Fibroblast of skin of left biceps (primary cell): ENCODE data around the gene TSPAN5.

ENCODE experiments used
- DNase-seq, 2 experiments: peaks; one replicate each; pipeline ENCODE4 v3.0.0-alpha.2; 2013; ENCODE audit warnings: low read depth in 2 of 2

The TSPAN5 gene

DNA sequence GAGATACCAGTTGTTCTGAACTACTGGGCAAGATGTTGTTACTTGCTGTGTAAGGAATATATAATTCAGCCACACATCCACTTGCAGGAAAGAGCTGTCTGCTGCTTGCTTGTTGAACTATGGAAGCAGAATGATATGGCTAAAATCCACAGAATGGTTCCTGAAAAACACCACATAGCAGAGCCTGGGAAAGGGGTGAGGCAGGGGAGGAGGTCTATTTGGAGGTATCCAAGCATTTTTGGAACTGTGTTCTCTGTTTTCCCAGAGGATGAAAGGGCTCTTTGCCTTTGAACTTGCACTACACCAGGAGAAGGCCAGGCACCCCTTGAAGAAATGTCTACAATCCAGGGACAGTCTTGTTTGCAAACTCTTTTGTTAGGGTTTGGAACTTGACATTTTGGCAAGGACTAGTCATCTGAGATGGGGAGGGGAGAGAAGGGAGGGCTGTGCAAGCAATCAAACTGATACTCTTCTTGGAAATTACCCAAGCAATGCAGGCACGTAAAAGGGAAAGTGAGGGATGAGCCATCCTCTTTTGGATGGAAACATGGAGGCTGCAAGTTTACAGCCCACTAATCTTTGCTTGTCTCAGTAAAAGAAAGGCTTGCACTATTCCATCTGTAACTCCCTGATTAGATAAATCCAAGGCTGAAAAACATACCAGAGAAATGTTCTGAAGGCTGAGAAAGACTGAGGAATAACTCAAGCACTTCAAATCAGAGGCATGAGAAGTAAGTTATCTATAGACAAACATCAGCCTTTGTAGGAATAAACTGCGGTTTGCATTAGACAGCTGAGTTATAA, 141.0 kb downstream of the TSPAN5 start:
- DNase-seq = no peak

DNA sequence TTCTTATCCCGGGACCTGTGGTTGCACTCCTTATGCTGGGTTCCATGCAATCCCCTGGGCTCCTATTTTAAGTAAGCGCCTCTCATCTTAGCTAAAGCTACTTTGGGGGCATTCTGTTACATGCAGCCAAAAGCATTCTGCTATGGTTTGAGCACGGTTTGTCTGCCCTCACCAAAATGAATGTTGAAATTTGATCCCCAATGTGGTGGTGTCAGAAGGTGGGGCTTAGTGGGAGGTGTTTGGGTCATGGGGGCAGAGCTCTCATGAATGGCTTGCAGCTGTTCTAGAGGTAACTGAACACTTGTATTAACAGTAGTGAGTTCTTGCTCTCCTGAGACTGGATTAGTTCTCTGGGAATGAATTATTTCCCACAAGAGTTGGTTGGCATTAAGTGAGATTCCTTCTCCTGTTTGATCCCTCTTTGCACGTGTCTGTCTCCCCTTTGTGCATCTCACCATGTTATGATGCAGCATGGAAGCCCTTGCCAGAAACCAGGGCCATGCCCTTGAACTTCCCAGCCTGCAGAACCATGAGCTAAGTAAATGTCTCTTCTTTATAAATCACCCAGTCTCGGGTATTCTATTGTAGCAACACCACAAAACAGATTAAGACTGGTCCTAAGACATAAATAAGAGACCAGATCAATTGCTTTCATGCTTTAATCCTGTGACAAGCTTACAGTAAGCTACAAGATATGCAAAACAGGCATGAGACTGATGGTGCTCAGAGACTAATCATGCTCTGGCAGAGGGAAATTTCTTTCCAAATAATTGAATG, 141.8 kb downstream of the TSPAN5 start:
- DNase-seq = no peak

DNA sequence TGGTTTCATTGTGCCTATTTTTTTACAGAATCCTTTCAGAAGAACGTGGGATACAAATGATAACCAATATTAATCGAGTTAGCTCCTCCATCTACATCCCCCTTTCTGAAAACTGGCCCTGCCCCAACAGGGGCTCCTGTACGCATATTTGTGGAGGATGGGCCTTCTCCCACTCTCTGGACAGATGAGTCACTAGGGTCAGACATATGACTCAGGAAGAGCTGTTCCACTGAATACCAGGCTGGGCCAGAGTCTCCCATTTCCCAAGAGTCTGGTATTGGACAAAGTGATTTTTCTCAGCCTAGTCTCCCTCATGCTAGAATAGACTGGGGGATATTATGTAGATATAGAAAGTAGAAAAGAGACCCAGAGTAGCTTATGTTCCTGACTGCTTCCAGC, 142.4 kb downstream of the TSPAN5 start:
- DNase-seq = no peak

DNA sequence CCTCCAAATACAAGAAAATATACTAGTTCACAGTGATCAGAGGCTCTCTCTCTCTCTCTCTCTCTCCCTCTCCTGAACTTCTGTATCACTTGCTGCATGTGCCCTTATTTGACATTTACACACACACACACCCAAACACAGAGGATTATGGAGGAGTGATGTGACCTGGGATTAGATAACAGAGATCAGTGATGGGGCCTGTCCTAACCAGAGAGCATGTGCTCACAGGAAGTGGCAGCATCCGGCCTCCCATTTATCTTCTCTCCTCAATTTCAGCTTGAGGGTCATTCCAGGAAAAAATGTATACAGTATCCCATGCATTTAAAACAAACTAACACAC, 143.0 kb downstream of the TSPAN5 start:
- DNase-seq = no peak

DNA sequence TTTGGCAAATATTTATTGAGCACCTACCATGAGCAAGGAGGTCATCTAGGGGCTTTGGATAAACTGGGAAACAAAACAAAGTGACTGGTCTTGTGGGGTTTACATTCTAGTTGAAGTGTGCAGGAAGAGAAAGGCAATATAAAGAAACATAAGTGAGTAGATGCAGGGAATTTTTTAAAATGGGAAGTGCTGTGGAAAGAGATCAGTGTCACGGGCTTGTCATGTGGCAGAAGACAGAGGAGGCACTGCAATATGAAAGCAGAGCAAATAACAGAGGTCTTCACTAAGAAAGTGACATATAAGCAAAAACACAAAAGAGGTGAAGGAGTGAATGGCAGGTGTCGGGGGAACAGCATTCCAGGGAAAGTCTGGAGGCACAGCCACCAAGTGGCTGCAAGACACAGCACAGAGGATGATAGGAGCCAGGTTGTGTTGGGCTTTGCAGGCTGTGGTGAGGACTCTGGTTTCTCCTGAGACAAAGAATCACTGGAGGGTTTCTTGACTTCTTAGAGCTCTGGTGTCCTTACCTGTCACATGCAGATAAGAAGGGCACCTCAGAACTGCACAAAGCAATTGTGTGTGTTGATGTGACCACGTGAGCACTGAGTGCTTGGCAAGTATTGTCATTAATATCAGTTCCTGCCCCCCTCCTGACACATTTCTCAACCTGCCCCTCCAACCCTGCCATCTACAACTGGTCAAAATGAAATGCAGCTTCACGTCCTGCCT, 143.5 kb downstream of the TSPAN5 start:
- no peak for DNase-seq

DNA sequence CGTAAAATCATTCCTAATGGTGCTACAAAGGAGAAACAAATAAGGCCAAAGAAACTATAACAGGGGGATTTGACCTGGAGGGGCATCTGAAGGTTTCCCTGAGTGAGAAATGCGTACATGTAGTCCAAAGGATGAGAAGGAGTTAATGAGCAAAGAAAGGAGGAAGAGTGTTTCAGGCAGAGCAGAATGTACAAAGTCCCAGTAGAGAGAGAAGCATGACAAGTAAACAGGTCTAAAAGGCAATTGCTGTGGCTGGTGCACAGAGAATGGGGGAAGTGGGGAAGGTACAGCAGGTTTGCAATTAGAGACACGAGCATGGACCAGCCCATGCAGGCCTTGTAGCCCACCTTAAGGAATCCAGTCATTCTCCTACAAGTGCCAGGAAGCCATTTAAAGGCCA, 145.5 kb downstream of the TSPAN5 start:
- DNase-seq = no peak

DNA sequence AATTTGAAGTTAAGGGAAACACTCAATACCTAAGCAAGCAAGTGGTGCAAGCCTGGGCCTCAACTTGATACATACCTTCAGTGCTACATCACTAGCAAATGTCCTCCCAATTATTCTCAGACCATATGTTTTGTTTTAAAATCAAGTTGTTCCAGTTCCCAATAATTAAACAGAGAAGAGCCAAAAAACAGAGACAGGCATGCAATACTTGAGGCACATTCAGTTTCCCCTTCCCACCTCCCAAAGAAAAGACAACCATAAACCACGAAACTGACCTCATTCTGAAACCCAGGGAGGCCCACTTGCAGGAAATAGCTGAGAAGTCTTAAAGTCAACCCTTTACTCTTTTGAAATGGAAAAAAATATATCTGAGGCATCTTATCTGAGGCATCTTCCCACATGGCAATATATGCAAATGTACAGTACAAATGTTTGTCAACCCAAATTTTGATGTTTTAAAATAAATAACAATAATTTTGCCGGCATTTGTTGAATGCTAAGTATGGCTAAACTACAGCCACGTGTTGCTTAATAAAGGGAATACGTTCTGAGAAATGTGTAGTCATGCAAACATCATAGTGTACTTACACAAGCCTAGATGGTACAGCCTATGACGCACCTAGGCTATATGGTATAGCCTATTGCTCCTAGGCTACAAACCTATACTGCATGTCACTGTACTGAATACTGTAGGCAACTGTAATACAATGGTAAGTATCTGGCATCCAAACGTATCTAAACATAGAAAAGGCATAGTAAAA, 147.5 kb downstream of the TSPAN5 start:
- peak; percentile 96 to 97 for DNase-seq

DNA sequence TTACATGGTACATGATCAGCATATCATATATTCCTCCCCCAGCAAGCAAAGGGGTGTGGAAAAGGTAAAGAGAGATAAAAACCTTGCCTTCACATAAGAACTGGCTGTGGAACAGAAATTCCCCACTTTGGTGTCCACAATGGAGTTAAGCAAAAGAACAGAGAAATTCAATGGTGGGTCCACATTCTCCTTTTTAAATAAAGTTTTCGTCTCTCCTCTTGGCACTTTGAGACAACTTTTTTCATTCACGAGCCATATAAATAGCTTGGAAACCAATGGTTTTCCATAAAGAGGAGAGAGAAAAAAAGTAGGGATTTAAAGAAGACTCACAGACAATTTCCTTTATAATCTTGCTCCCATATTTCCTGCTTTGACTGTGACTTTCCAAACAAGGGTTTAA, 148.1 kb downstream of the TSPAN5 start:
- no peak for DNase-seq

DNA sequence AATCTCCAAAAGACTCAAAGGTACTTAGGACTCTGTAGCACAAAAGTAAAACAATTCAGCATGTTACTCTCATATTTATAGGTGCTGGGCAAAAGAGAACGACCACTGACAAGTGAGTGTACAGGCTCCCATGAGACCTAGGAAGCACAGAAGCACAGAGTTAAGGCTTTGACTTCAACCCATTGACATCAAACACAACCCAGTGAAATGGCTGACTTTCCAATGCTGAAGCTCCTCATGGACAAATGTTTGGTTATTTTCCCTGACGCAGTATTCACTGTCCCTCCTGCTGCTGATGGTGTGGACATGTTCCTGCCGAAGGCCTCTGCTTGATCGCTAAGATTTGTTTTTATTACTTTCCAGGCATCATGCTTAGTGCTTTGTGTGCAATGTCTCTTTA, 148.7 kb downstream of the TSPAN5 start:
- DNase-seq = no peak

DNA sequence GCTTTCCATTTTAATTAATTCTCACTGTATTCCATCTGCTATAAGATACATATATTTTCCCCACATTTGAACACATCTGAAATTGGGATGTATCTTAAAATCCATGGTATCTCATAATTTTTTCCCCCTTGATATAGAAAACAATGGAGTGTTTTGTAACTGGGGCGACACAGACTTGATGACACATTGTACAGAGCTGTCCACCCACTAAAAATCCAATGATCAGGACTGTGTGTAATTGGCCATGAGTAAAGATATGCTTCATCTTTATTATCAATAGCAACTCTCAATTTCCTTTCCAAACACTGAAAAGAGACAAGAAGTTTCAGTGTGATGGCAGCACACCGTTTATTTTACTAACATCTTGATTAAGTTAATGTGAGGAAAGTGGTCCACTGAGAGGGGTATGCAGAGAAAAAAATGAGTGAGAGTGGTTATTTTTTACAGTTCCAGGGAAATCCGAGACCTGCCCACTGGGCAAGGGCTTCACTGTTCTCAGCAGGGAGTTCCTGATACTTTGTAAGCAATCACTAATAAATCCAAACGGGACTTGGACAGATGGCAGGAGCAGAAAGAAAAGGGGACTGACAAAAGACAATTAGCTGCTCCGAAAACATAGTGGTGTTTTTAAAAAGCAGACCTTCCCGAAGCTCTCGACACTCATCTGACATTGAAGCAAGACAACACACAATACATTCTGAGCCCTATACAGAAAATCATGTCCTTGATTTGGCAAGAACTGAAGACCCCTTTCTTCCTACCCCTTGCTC, 149.4 kb downstream of the TSPAN5 start:
- DNase-seq = no peak

DNA sequence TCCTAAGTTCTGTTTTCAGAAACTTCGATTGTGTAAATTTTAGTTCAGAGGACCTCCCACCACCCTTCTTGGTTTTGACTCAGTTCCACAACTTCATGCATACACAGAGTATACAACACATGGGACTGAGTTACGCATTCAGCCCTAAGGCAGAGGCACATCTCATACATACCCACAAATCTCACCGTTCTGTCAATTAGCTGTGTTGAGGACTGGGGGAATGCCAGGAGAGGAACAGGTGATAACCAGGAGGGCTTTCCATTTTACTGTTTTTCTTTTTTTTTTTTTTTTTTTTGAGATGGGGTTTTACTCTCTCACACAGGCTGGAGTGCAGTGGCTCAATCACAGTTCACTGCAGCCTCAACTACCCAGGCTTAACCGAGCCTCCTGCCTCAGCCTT, 150.2 kb downstream of the TSPAN5 start:
- no peak for DNase-seq

DNA sequence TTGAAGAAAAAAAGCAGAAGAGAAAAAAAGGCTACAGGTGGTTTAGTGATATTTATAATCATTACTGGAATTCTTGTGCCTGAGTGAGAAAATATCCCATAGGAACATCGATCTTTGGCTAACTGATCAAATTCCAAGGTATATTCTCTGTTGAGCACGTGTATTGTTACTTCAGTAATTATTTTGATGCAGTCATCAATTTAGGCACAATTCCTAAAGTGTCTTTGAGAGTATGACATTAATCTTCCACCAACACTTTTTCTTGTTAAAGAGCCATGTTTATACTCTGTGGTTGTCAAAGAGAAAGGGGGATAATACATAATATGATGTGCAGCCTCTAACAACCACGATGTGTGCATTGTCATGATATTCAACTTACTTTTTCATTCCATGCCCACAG, 151.1 kb downstream of the TSPAN5 start:
- no peak for DNase-seq

DNA sequence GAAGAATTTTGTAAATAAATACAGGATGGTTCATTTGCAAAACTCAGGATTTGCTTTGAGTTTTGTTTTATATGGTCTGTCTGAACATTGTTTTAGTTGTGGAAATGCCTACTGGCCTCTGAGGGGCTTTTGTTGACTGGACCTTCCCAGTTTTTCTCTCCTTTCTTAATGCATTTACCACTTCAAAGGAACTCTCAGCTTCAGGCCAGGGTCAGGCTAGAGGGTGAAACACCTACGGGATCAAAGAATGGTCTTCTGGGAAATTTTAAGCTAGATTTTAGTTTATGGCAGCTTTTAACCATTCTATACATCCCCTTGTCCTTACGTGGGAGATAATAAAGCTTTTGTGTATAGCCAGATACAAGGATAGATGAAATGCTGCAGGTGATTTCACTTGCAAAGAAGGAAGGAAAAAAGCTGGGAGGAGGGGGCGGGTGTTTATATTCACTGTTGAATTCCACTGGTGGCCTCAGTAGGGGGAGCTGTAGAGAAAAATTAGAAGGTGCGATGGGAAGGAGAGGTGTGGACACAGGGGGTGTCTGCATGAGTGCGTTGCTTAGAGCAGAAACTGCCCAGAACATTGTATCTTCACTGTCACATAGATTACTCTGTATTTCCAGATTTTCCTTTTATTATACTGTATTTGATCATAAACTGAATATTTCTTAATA, 151.8 kb downstream of the TSPAN5 start:
- DNase-seq = no peak

DNA sequence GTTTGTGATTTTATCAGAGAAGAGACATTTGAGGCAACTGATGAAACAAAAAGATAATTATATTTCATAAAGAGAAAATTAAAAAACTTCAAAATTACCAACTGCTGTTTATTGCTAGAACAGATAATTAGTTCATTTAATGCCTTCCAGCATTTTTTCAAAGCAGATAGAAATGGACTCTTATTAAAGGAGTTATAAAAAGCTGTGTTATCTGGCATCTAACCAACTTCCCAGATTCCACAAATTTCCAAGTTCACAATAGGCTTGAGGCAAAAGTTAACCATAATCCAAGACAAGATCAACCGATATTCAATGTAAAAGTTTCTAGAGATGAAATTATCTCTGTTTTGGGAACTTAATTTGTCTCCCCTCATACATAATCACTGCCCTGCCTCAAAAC, 152.4 kb downstream of the TSPAN5 start:
- no peak for DNase-seq

DNA sequence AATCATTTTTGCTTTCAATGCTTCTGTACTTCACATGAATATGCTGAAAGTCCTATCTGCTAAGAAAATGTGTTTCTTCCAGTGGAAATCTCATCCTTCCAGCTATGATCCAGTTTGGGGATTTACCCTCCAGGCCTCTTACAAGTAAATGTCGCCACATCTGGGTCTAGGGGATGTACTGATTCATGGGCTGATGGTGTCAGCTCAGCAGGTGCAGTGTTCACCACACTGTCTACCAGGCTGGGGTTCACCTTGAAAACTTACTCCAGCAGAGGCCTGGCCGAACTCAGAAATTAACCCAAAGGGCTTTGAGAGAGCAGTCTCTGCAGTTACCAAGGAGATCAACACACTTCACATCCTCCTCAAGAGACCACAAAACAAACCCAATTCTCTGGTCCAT, 154.3 kb downstream of the TSPAN5 start:
- no peak for DNase-seq

DNA sequence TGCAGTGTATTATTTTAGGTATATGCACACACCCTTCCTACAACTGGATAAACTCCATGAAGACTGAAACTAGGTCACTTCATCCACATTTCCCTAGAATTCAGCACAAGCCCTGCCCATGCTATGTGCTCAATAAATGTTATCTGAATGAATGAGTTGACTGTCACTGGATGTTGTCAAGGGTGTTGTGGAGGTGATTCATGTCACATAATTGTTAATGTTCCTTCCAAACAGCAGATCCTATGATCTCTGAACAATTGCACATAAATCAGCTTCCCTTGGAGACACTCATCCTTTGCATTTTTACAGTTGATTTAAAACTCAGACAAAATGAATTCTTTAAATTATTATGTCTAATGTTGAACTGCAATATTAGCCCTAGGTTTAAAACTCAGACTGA, 154.7 kb downstream of the TSPAN5 start:
- DNase-seq = no peak

DNA sequence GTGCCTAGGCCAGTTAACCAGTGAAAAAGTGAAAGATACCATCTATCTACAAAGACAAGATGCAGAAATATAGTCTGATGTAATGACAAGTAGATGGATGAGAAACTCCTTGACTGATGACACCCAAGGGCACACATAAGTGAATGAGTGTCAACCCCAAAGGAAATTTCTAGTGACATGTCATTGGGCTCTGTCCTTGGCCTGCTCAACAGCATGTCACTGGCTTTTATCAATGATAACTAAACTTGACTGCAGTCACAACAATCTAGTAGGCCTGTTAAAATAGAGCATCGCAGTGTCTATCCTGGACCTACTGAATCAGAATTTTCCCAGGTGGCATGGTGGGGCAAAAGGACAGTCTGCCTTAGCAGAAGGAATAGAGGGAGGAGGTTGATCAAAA, 155.8 kb downstream of the TSPAN5 start:
- no peak for DNase-seq

DNA sequence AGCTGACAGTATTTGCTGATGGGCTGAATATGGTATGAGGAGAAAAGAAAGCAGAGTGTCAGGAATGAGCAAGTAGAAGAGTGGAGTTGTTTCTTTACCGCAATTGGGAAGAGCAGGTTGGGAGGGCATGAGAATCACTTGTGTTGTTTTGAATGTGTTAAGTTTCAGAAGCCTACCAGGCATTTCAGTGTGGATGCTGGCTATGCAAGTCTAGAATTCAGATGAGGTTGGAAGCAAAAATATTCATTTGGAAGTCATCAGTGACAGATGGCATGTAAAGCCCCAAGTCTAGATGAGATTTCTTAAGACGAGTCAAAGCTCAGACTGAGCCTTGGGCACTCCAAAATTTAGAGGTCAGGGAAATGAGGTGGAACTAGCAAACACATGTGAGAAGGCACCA, 156.4 kb downstream of the TSPAN5 start:
- DNase-seq = no peak

DNA sequence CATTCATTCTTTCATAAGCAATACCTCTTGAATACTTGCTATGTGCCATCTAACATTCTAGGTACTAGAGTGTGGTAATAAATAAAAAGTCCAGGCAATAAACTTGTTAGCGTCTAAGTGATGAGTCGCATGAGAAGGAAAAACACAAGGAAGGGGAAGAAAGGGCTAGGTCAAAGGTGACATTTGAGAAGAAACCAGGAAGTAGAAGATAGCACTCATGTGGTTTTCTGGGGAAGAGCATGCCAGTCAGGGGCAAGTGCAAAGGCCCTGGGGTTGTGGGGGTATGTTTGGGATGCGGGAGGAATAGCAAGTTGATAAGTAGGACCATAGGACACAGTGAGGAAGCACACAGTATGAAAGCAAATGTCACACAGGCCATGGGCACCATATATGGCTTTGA, 157.0 kb downstream of the TSPAN5 start:
- DNase-seq = no peak

DNA sequence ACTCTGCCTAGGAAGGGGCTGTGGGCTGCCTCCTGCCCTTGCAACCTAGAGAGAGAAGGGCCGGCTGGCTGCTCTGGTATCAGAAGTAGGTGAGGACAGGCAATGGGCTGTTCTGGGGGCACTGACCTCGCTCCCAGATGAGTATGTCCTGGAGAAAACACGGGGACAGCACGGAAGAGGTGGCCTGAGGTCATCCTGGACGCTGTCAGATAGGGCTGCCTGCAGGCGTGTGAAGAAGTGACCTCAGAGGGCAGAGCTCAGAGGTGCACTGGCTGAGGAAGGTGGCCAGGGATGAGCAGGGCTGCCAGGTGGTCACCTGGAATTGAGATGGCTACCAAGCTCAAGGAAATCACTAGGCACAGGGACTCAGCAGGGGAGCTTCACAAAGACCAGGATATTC, 159.6 kb downstream of the TSPAN5 start:
- DNase-seq = no peak
